GM12891 (cell line): Measurements from ENCODE around the gene MYO15B.

ENCODE experiments used
- POLR2A ChIP-seq: IDR thresholded peaks from 2 replicates; pipeline ENCODE4 v1.6.1; 2011; ENCODE audit warnings: low read depth, low read length, control low read depth
- POLR2AphosphoS5 ChIP-seq: IDR thresholded peaks from 2 replicates; pipeline ENCODE4 v1.6.1; 2011; ENCODE audit warnings: low read depth, low read length, control low read depth
- POU2F2 ChIP-seq: IDR thresholded peaks from 2 replicates; pipeline ENCODE4 v1.6.1; 2011; ENCODE audit warnings: low read depth, mild to moderate bottlenecking, control low read depth, low read length, moderate library complexity
- TAF1 ChIP-seq: IDR thresholded peaks from 2 replicates; pipeline ENCODE4 v1.6.1; 2011; ENCODE audit warnings: low read depth, low read length, control low read depth

DNA sequence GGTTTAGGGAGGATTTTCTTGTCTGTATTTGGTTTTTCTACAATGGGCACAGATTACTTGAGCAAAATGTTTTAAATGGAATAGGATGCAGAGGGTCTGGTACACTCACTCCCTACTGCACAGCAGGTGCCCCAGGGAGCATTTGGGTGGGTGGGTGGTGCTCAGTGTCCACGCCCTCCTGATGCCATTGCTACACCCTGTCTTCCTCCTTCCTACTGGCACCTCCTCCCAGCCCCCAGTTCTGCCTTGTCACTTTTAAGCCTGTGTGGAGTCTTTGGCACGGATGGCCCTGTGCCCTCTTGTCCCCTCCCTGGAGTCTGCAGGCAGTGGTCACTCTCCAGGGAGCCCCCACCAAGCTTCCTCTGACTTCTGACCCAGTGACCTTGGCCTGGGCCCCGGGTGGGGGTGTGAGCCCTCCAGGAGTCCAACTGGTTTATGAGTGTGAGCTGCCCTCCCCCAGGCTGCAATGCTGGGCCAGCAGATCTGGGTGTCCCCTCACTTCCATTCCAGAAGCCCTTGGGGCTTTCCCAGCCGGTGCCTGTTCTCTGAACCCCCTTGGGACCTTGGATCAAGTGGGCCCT lies 46.6 kb upstream of the MYO15B start:
- TF ChIP-seq TAF1 (no peak), POLR2A (no peak), POLR2AphosphoS5 (no peak), POU2F2 (no peak)
